Measurements from ENCODE around the gene TPK1. TPM values are rescaled to one million over a fixed set of nuclear protein-coding genes. Genes with fewer than 3 reads are reported as not detected.

TPK1 gene
- polyA plus RNA-seq, 1 experiment = 1.2 TPM

- no peak for TF ChIP-seq CTCF (IDR thresholded peaks at IDR 0.05; ENCODE audit: insufficient read depth, low read depth, low read length)
- DNase-seq (ENCODE audit: low read depth) = no peak
- Histone ChIP-seq H3K36me3 (ENCODE audit: control insufficient read depth, insufficient read depth, low read length) (no peaks in the 10 kb centered on the region), H3K27me3 (ENCODE audit: control insufficient read depth, insufficient read depth, low read length) (no peaks in the 10 kb centered on the region), H3K4me3 (ENCODE audit: low read depth, low read length) (no peak overlapping the region)
- ChIA-PET POLR2A (no interaction called here), CTCF (no interaction called here)
Observed at GRCh38 chr7:144407266-144407931, 428.5 kb downstream of the TPK1 start.

GRCh38 chr7:144404946-144405345 is 430.9 kb downstream of the TPK1 start:
- peak; percentile 44 for DNase-seq (ENCODE audit: low read depth)
- CTCF ChIA-PET = interaction anchor here (1.1 to 2.2 kb wide), 2 partner anchors 32 to 36 kb away, joined by 3 to 4 read pairs; no protein-coding TSS in a partner anchor
- TF ChIP-seq CTCF (IDR thresholded peaks at IDR 0.05; ENCODE audit: insufficient read depth, low read depth, low read length) = no peak
- no peak overlapping the region for H3K4me3 ChIP-seq (ENCODE audit: low read depth, low read length)
- H3K36me3 ChIP-seq (ENCODE audit: control insufficient read depth, insufficient read depth, low read length) = no peaks in the 10 kb centered on the region
- POLR2A ChIA-PET = no interaction called here
- H3K27me3 ChIP-seq (ENCODE audit: control insufficient read depth, insufficient read depth, low read length) = no peaks in the 10 kb centered on the region

GRCh38 chr7:144403649-144404061 is 432.2 kb downstream of the TPK1 start, which contains the start of gene NOBOX:
Gene NOBOX, minus strand, starts transcription at chr7:144403693.
- CTCF ChIA-PET = interaction anchor here (2.2 kb wide), 1 partner anchor 34 kb away, joined by 4 read pairs; no protein-coding TSS in a partner anchor
- Histone ChIP-seq H3K36me3 (ENCODE audit: control insufficient read depth, insufficient read depth, low read length) (no peaks in the 10 kb centered on the region), H3K4me3 (ENCODE audit: low read depth, low read length) (no peak within 1 kb of the TSS), H3K27me3 (ENCODE audit: control insufficient read depth, insufficient read depth, low read length) (no peaks in the 10 kb centered on the region)
- TF ChIP-seq CTCF (IDR thresholded peaks at IDR 0.05; ENCODE audit: insufficient read depth, low read depth, low read length) = no peak
- POLR2A ChIA-PET = no interaction called here
- no peak for DNase-seq (ENCODE audit: low read depth)

- H3K36me3 ChIP-seq (ENCODE audit: control insufficient read depth, insufficient read depth, low read length) = no peaks in the 10 kb centered on the region
- no peak overlapping the region for H3K4me3 ChIP-seq (ENCODE audit: low read depth, low read length)
- CTCF ChIA-PET = interaction anchor here (0.9 to 2.3 kb wide), 2 partner anchors 9 to 11 kb away, joined by 3 to 8 read pairs; no protein-coding TSS in a partner anchor
- POLR2A ChIA-PET = no interaction called here
- TF ChIP-seq CTCF (IDR thresholded peaks at IDR 0.05; ENCODE audit: insufficient read depth, low read depth, low read length) = no peak
- H3K27me3 ChIP-seq (ENCODE audit: control insufficient read depth, insufficient read depth, low read length) = no peaks in the 10 kb centered on the region
- no peak for DNase-seq (ENCODE audit: low read depth)
Observed at GRCh38 chr7:144403102-144403501, 432.8 kb downstream of the TPK1 start.

Small RNA genes lying within 50 kb of the gene (small RNA-seq; reads per million reads assigned to genes)
- not detected for gene RNU6ATAC40P (ENCODE audit: insufficient read length, low read depth, low replicate concordance)

Measured in BJ (cell line).